ENCODE data around the gene TBC1D21. TPM values are rescaled to one million over a fixed set of nuclear protein-coding genes. Genes with fewer than 3 reads are reported as not detected.

TBC1D21 gene, protein sequence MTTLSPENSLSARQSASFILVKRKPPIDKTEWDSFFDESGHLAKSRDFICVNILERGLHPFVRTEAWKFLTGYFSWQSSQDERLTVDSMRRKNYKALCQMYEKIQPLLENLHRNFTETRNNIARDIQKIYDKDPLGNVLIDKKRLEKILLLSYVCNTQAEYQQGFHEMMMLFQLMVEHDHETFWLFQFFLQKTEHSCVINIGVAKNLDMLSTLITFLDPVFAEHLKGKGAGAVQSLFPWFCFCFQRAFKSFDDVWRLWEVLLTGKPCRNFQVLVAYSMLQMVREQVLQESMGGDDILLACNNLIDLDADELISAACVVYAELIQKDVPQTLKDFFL
- not detected in 2 replicates for total RNA-seq

DNA sequence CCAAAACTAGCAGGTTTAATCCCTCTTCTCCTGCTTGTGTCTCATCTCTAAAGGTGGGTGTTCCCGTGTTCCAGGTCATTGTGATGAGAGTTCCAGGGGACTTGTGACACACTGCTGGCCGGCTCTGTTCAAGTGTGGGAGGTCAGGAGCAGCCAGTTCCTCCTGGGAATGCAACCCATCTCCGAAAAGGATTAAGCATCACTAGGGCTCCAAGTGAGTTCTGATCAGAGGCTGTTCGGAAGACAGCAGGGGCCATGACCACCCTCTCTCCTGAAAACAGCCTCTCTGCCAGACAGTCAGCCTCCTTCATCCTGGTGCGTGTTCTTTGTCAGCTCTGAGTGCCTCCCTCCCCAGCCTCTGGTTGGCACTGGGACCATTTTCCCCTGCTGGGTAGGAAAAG lies at the start of gene TBC1D21:
TBC1D21 (plus strand) TSS at position 109 of the 400 bp plus-strand sequence; CDS start at position 255, 146 bp downstream.

DNA sequence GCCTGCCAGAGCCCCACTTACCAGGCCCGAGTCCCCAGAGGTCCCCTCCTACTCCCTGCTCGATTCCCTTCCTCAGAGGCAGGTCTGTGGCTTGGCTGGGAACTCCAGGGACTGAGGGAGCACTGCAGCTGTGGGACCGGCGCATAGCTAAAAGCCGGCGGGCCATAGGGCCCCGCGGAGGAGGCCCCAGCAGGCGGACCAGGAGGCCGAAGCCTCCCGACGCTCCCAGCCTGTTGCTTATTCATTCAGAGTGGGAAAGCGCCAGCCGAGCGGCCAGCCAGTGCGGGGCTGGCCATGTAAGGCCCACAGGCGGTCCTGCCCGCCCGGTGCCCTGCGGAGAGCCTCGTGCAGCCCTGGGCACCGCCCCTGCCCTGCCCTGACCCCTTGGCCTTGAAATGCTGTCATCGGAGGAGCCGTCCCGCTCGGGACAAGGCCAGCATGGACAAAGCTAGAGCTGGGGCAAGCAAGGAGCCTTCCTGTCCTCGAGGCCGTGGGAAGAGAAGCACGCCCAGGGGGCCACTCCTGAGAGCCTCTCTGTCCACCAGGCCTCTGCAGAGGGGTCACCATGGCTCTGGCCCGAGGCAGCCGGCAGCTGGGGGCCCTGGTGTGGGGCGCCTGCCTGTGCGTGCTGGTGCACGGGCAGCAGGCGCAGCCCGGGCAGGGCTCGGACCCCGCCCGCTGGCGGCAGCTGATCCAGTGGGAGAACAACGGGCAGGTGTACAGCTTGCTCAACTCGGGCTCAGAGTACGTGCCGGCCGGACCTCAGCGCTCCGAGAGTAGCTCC lies 53.0 kb downstream of the TBC1D21 start, which contains the start of gene LOXL1:
LOXL1 (plus strand) TSS at position 244 of the 784 bp plus-strand sequence; CDS start at position 566, 322 bp downstream.

Other genes starting within 250 kb of the TBC1D21 start
- 154 and 162 TPM in 2 replicates for gene NPTN, start 240.2 kb upstream of the TBC1D21 start, total RNA-seq
- gene CD276, start 189.2 kb upstream of the TBC1D21 start, total RNA-seq: 170 and 216 TPM in 2 replicates
- gene INSYN1, start 120.2 kb upstream of the TBC1D21 start, total RNA-seq: 0.73 and 1.5 TPM in 2 replicates
- 212 and 287 TPM in 2 replicates for gene LOXL1, start 52.9 kb downstream of the TBC1D21 start, total RNA-seq
- 23.9 and 25.5 TPM in 2 replicates for gene STOML1, start 118.7 kb downstream of the TBC1D21 start, total RNA-seq
- gene PML, start 121.2 kb downstream of the TBC1D21 start, total RNA-seq: 47.3 and 51.8 TPM in 2 replicates
- gene GOLGA6A, start 209.0 kb downstream of the TBC1D21 start, total RNA-seq: not detected in 2 replicates